Activated T-cell treated with anti-CD3 and anti-CD28 coated beads for 24 hours (primary cell): ENCODE data around the gene DCAF7.

Source experiments
- DNase-seq: peaks from one replicate; pipeline ENCODE4 v3.0.0-alpha.2; 2020; ENCODE audit warnings: low read depth

Gene DCAF7

DNA sequence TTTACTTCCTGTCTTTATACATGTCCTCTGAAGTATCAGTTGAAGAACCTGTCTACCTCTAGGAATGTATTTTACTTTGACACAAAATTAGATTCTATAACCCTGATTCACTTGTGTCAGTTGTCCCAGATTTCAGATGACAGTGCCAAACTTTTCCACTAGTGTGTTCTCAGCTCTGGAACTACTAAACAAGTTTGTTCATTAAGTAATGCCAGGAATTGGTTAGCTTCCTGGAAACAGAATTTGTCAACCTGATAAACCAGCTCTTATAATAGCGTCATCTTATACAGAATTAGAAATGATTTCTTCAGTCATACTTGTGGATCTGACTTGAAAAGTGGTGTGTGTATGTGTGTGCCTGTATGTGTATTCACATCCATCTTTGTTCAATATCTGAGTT is 79.3 kb downstream of the DCAF7 start:
- DNase-seq, result no peak

DNA sequence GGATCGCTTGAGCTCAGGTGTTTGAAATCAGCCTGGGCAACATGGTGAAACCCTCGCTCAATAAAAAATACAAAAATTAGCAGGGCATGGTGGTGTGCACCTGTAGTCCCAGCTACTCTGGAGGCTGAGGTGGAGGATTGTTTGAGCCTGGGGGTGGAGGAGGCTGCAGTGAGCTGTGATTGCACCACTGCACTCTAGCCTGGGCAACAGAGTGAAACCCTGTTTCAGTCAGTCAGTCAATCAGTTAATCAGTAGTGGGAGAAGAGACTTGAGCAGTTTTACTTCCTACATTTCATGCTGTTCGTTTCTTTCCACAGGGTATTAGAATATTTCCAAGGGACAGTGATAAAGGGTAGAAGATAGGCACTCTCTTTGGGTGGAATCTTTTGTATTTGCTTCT is 80.8 kb downstream of the DCAF7 start:
- no peak for DNase-seq

DNA sequence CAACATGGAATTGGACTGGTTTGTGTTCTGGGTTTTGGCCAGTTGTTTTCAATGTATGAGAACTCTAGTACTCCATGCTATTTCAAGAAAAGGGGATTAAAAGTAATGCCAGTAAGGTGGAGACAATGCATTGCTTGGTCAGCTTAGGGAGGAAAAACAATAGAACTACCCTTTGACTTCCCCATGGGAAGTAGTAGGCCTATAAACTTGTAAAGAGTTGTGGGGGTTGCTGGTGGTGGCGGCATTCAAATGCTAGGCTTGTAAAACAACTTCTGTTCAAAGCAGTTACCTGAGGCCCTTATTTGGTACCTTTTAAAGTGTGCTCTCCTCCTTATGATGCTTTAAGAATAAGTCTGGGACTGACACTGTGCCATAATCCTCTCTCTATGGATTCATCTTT is 81.3 kb downstream of the DCAF7 start:
- no peak for DNase-seq

DNA sequence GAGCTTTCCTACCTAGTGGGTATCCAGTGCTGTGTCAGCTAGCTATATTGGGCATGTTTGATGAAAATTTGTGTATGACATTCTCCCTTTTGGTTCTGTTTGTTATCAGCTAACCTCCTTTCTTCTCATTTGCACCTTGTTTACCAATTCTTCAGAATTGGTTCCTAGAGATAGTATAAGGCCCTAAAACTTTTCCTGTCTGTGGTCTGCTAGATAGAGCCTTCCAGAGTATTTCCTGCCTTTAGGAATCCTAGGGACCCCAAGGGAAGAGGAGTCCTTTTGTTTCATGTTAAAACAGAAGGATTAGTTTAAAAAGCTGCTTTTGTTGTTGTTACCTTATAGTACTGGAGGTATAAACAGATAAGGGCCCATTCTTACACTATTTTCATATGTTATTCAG is 83.5 kb downstream of the DCAF7 start:
- no peak for DNase-seq

DNA sequence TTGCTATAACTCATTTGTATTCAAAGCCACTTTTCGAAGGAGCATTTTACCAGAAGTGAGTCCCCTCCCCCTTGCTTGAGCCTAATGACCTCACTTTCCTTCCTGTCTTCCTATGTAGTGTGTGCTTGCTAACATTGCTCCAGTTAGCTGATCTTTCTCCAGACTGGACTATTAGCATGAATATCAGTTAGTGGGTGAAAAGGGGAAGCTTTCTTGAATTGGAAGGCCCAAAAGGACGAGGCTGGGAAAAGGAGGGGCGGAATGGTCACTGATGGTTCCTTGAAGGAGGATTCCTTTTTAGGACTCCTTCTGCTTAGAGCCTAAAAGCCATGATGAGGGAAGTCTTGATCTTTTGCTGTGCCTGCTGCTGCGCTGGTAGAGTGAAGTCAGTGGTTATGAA is 83.9 kb downstream of the DCAF7 start:
- no peak for DNase-seq

DNA sequence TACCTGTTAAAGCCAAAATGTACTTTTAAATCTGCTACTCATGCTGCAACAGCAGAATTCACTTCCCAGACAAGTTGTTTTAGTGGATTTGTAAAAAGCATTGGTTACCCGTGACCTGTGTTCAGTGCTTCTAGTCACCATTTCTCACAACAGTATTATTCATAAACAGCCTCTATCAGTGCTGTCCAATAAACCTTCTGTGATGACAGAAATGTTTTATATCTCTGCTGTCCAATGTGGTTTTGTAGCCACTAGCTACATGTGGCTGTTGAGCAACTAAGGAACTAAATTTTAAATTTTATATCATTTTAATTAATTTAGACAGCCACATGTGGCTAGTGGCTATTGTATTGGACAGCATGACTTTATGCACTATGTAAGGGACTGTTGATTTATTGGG is 84.5 kb downstream of the DCAF7 start:
- DNase-seq, result no peak

DNA sequence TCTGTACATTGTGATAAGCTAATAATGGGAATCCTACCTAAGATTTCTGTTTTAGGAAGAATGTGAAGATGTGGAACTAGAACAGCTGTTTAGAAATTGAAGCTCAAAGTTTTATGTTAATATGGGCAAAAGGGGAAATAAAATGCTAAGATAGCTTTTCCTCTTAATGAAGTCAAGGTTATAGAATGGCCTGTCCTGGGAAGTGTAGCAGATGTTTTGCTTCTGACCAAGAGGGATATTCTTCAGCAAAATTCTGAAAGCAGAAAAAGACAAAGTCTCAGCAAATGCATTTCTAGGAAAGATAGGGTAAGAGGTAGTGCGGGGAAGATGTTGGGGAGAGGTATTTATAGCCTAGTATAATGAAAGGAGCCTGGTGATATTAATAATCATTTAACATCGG is 85.0 kb downstream of the DCAF7 start:
- no peak for DNase-seq

DNA sequence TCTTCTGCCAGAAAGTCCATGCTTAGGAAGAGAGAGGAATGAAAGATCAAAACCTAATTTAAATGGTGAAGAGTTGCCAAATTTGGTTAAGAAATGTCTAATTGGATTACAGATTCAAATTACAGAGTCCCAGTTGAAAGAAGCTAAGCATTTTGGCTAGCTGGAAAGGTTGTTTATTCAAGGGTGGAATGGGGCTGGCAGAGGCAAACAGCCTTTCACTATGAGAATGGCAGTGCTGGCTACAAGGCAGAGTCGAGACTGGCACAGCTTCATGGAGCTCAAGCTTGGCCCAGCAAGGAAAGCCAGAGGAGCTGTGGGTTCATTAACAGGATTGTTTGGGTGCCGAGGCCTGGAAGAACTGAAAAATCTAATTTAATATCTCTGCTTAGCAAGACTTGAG is 85.5 kb downstream of the DCAF7 start:
- DNase-seq, result no peak

DNA sequence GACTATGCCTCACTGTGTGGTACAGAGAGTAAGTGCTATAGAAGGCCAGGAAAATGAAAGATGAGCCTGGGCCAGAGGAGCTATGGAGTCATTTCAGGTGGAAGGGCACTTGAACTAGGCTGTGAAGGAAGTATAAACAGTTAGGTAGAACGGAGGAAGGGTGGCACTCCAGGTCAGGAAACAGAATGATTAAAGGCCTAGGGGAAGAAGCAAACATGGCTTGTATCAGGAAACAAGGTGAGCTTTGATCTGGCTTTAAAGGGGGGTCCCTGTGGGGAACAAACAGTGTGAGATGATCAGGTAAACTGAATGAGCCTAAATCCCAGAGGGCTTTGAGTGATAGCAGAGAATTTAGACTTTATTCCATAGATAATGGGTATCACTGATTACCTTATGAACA is 88.8 kb downstream of the DCAF7 start:
- no peak for DNase-seq

DNA sequence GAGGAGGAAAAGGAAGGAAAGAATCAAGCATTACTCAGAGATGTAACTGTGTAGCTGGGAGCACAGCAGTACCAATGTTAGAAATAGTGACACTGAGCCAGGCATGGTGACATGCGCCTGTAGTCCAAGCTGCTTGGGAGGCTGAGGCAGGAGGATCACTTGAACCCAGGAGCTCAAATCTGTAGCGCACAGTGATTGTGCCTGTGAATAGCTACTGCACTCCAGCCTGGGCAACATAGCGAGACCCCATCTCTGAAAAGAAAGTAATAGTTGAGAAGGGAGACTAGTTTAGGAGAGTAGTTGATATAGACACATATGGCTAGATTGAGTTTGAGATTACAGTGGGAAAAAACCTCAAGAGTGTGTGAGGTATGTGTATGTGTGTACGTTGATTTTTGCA is 89.8 kb downstream of the DCAF7 start:
- no peak for DNase-seq

DNA sequence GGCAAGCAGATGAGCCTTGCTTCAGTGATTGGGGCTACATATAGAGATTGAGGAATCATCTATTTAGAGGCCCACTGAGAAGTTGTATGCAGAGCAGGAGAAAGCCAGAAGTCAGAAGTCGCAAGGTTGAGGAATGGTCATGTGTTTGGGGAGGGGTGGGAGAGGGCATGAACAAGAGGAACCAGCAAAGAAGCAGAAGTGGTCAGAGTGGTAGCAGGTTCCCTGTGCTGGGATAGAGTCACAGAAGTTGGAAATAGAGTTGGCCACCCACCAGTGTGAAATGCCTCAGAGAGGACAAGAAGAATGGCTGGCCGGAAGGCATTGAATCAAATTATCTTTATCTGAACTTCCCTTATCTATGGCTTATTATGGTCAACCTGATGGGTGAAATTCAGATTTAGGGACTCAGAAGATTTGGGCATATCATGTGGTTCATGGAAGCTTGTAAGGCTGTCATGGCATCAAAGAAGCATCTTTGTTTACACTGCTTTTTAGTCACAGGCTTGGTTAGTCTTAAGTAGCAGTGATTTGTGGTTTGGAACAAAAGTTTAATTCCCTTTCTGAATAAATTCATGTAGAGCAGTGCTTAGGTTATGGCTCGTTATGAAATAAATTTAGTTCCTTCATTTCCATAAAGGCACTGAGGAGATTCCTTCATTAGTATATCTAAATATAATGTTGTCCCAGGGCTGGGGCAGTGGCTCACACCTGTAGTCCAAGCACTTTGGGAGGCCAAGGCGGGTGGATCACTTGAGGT is 91.6 kb downstream of the DCAF7 start:
- no peak for DNase-seq
